Measurements from ENCODE around the gene APOC4.

Gene APOC4

GRCh38 chr19:44951179-44952159 is 9.4 kb downstream of the APOC4 start:
- ChIA-PET POLR2A (interaction anchor here (0.6 kb wide), 1 partner anchor 46 kb away, joined by 3 read pairs; no protein-coding TSS in a partner anchor), CTCF (interaction anchor here (0.5 to 5.1 kb wide), 35 partner anchors 9 to 1677 kb away, joined by 3 to 101 read pairs (median 4); partner anchors contain the start of gene APOE)
- no peak overlapping the region for H3K27ac ChIP-seq (ENCODE audit: extremely low read depth, low read depth, low read length)
- H3K9me3 ChIP-seq (ENCODE audit: control insufficient read depth, insufficient read depth, low read depth, low read length) = no peaks in the 10 kb centered on the region
- no peak for TF ChIP-seq ZBTB8A (tag by site-specific recombination; IDR thresholded peaks at IDR 0.05)
- TF ChIP-seq, protein P1, sequence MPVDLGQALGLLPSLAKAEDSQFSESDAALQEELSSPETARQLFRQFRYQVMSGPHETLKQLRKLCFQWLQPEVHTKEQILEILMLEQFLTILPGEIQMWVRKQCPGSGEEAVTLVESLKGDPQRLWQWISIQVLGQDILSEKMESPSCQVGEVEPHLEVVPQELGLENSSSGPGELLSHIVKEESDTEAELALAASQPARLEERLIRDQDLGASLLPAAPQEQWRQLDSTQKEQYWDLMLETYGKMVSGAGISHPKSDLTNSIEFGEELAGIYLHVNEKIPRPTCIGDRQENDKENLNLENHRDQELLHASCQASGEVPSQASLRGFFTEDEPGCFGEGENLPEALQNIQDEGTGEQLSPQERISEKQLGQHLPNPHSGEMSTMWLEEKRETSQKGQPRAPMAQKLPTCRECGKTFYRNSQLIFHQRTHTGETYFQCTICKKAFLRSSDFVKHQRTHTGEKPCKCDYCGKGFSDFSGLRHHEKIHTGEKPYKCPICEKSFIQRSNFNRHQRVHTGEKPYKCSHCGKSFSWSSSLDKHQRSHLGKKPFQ (tag by site-specific recombination; IDR thresholded peaks at IDR 0.05) = no peak
- no peak for TF ChIP-seq IKZF3 (tag by site-specific recombination; IDR thresholded peaks at IDR 0.05)
- no peak for TF ChIP-seq KLF9 (tag by site-specific recombination; IDR thresholded peaks at IDR 0.05; ENCODE audit: low read depth)
- TF ChIP-seq ZNF654 (tag by site-specific recombination; IDR thresholded peaks at IDR 0.05; ENCODE audit: low read depth) = peak; percentile 38
- peak; percentile 62 for TF ChIP-seq CTCF (tag by site-specific recombination; IDR thresholded peaks at IDR 0.05)
- TF ChIP-seq TRIM28 (IDR thresholded peaks at IDR 0.05; ENCODE audit: borderline replicate concordance, low read length) = no peak
- no peak for TF ChIP-seq ZNF626 (tag by site-specific recombination; IDR thresholded peaks at IDR 0.05)
- TF ChIP-seq ZNF350 (tag by site-specific recombination; IDR thresholded peaks at IDR 0.05) = no peak
- TF ChIP-seq ZNF830 (tag by site-specific recombination; IDR thresholded peaks at IDR 0.05; ENCODE audit: low read depth) = no peak
- TF ChIP-seq KLF10 (tag by site-specific recombination; IDR thresholded peaks at IDR 0.05) = no peak
- TF ChIP-seq GFI1B (tag by site-specific recombination; IDR thresholded peaks at IDR 0.05) = peak; percentile 70
- TF ChIP-seq SCRT1 (tag by site-specific recombination; IDR thresholded peaks at IDR 0.05; ENCODE audit: borderline replicate concordance) = 0 out of 2 replicates have a peak, but pooled peaks have one; percentile 24
- TF ChIP-seq ZNF114 (tag by site-specific recombination; IDR thresholded peaks at IDR 0.05) = no peak
- no peak for TF ChIP-seq ZBTB10 (tag by site-specific recombination; IDR thresholded peaks at IDR 0.05)
- TF ChIP-seq PRDM4 (tag by site-specific recombination; IDR thresholded peaks at IDR 0.05) = no peak
- TF ChIP-seq SCRT2 (tag by site-specific recombination; IDR thresholded peaks at IDR 0.05) = peak; percentile 64; the same call in 1 of the 2 replicates
- TF ChIP-seq ZNF157 (tag by site-specific recombination; IDR thresholded peaks at IDR 0.05) = no peak
- no peak for TF ChIP-seq ZNF561 (tag by site-specific recombination; IDR thresholded peaks at IDR 0.05; ENCODE audit: borderline replicate concordance)
- peaks cover 3 to 4% of the 10 kb centered on the region in 2 experiments; a peak in 2 of 3 replicates for H3K36me3 ChIP-seq (ENCODE audit: control insufficient read depth in 2 of 2, insufficient read depth in 1 of 2, low read length in 2 of 2)
- peaks cover 9% of the 10 kb centered on the region for H3K4me1 ChIP-seq (ENCODE audit: control insufficient read depth, insufficient read depth, low read length)
- no peak overlapping the region for H3K4me3 ChIP-seq (ENCODE audit: low read depth, low read length)
